HepG2 (cell line): Measurements from ENCODE around the gene ERMP1. TPM values are rescaled to one million over a fixed set of nuclear protein-coding genes. Genes with fewer than 3 reads are reported as not detected.
A peak's percentile ranks its signal among the peaks of the same experiment; 100 is the strongest.

Experiments used
- ATAC-seq: fragments of 200-7000 bp; cut with Tn5 transposase; 3 replicates; pipeline ENCODE4 v1.9.1; 2020; ENCODE audit warnings: mild to moderate bottlenecking, moderate library complexity
- BruUV-seq: library from RNA; stranded (reverse); fragments of 400-500 nt; replicated peaks from 2 replicates; lab custom pipeline; 2021; lab: Mats Ljungman, UMichigan
- CTCF ChIA-PET: fragments of 300-600 bp; formaldehyde crosslinking; extraction: SDS; loops from one replicate; lab custom pipeline; 2021; ENCODE audit warnings: low total read pairs, inconsistent platforms, low intra/inter-chr PET ratio; lab: Yijun Ruan, JAX
- POLR2A ChIA-PET: fragments of 350-600 bp; sonication (Branson Sonifier 250); formaldehyde crosslinking; loops from one replicate; lab custom pipeline; 2020; ENCODE audit warnings: antibody characterized with exemption, inconsistent platforms; lab: Yijun Ruan, JAX
- DNase-seq: peaks from one replicate; pipeline ENCODE4 v3.0.0-alpha.2; 2015; ENCODE audit warnings: low spot score
- FAIRE-seq: peaks from 3 replicates; lab custom pipeline; 2011; peaks lifted over from hg19 to GRCh38; lab: Jason Lieb, UNC
- H2AFZ ChIP-seq: one replicate; pipeline ENCODE4 v1.6.1; 2011; ENCODE audit warnings: low read length, inconsistent platforms
- H3K27ac ChIP-seq: fragments of 300-600 bp; 3 replicates; pipeline ENCODE4 v1.8.0; 2011; ENCODE audit warnings: mixed run types, mild to moderate bottlenecking, mixed read lengths, low read length, inconsistent platforms; ENCODE audit not compliant: insufficient read depth; ENCODE audit errors: extremely low read length
- H3K27me3 ChIP-seq, 2 experiments: fragments of 200-600 bp in 1 of 2; 2 replicates in 1 of 2; 3 replicates in 1 of 2; pipeline versions ENCODE4 v1.6.0 to v1.8.0; 2011; ENCODE audit warnings: low read length in 2 of 2, mild to moderate bottlenecking in 2 of 2, moderate library complexity in 2 of 2, inconsistent platforms in 1 of 2; ENCODE audit not compliant: insufficient read depth in 2 of 2, control insufficient read depth in 1 of 2
- H3K36me3 ChIP-seq, 2 experiments: fragments of 200-600 bp in 1 of 2; replicated peaks in 1 of 2; 2 replicates in 1 of 2; 3 replicates in 1 of 2; pipeline versions ENCODE4 v1.5.1 to v1.8.0; 2011; ENCODE audit warnings: low read length in 2 of 2, inconsistent platforms in 1 of 2; ENCODE audit not compliant: insufficient read depth in 2 of 2, control insufficient read depth in 1 of 2
- H3K4me1 ChIP-seq: 2 replicates; pipeline ENCODE4 v1.5.1; 2012; ENCODE audit warnings: low read length, inconsistent platforms; ENCODE audit not compliant: insufficient read depth
- H3K4me2 ChIP-seq: 2 replicates; pipeline ENCODE4 v1.6.0; 2011; ENCODE audit warnings: low read depth, low read length, inconsistent platforms
- H3K4me3 ChIP-seq, 3 experiments: fragments of 200-600 bp in 1 of 3; sonication (generic), shearing (Covaris generic) in 1 of 3; replicated peaks in 1 of 3; 2 replicates each; pipeline ENCODE4 v1.5.1; 2011 to 2016; ENCODE audit warnings: low read length in 3 of 3, inconsistent platforms in 2 of 3, low read depth in 2 of 3, mild to moderate bottlenecking in 2 of 3, control low read depth in 1 of 3, mixed read lengths in 1 of 3; ENCODE audit not compliant: insufficient read depth in 1 of 3
- H3K79me2 ChIP-seq: one replicate; pipeline ENCODE4 v1.6.1; 2011; ENCODE audit warnings: low read length, inconsistent platforms; ENCODE audit not compliant: insufficient read depth
- H3K9ac ChIP-seq: 2 replicates; pipeline ENCODE4 v1.6.0; 2011; ENCODE audit warnings: mild to moderate bottlenecking, low read depth, low read length, inconsistent platforms; ENCODE audit not compliant: insufficient read depth
- H3K9me3 ChIP-seq: 2 replicates; pipeline ENCODE4 v1.5.1; 2012; ENCODE audit warnings: mild to moderate bottlenecking, low read length
- H4K20me1 ChIP-seq: 2 replicates; pipeline ENCODE4 v1.6.0; 2011; ENCODE audit warnings: inconsistent platforms, mild to moderate bottlenecking, low read length, moderate library complexity; ENCODE audit not compliant: insufficient read depth
- BRCA1 ChIP-seq: sonication (generic); formaldehyde crosslinking; IDR thresholded peaks from 2 replicates; pipeline ENCODE4 v1.4.0; 2020; ENCODE audit warnings: missing genetic modification reagents
- HNRNPK ChIP-seq: fragments of 200-400 bp; formaldehyde crosslinking; IDR thresholded peaks from 2 replicates; pipeline ENCODE4 v1.6.1; 2018; ENCODE audit warnings: low read length, low read depth, moderate library complexity, mild to moderate bottlenecking; ENCODE audit not compliant: poor library complexity, severe bottlenecking
- IKZF4 ChIP-seq: sonication (generic); formaldehyde crosslinking; IDR thresholded peaks from 2 replicates; pipeline ENCODE4 v1.5.1; 2020; ENCODE audit warnings: borderline replicate concordance, mild to moderate bottlenecking, low read depth, missing genetic modification reagents; ENCODE audit errors: not compliant biosample characterization
- KLF9 ChIP-seq: IDR thresholded peaks from 2 replicates; pipeline ENCODE4 v1.6.1; 2016; ENCODE audit warnings: low read depth
- RBAK ChIP-seq: sonication (generic); formaldehyde crosslinking; IDR thresholded peaks from 2 replicates; pipeline ENCODE4 v1.5.1; 2020; ENCODE audit warnings: mild to moderate bottlenecking, missing genetic modification reagents
- ZNF3 ChIP-seq: IDR thresholded peaks from 2 replicates; pipeline ENCODE4 v1.7.0; 2017; ENCODE audit warnings: inconsistent platforms
- ZNF572 ChIP-seq: sonication (generic); formaldehyde crosslinking; IDR thresholded peaks from 2 replicates; pipeline ENCODE4 v1.5.1; 2020; ENCODE audit warnings: mild to moderate bottlenecking, missing genetic modification reagents
- ZNF674 ChIP-seq: sonication (generic); formaldehyde crosslinking; IDR thresholded peaks from 2 replicates; pipeline ENCODE4 v1.5.0; 2020; ENCODE audit warnings: low read depth, mild to moderate bottlenecking, missing genetic modification reagents
- WGBS: methylation state at CpG from one replicate; pipeline ENCODE4 v1.1.6; 2017; ENCODE audit warnings: low lambda C conversion rate; 5-methylcytosine and 5-hydroxymethylcytosine counted together
- in situ Hi-C: cut with HindIII; loops from 2 replicates; pipeline ENCODE4 v1.10.0; 2017; ENCODE audit warnings: low pct_unique_long_range_greater_than_20kb; ENCODE audit not compliant: extremely low pct_ligation_motif_present
- intact Hi-C: fragments of 100-400 bp; cut with micrococcal nuclease; formaldehyde crosslinking; loops from one replicate; pipeline ENCODE4 v1.10.0; 2022; ENCODE audit not compliant: unreplicated experiment
- polyA plus RNA-seq, 8 experiments: library from polyadenylated mRNA; depleted of rRNA in 3 of 8; stranded (reverse) in 7 of 8; unstranded in 1 of 8; fragments of >200 nt; fragmentation: Illumina TruSeq in 4 of 8; extraction: Trizol in 4 of 8; gene quantifications; 2 replicates each; pipeline versions ENCODE4 v1.2.1 to v1.2.3, GENCODE V29; 2011 to 2016; ENCODE audit warnings: low read depth in 4 of 8, missing spikeins in 1 of 8, mixed read lengths in 1 of 8; ENCODE audit not compliant: insufficient read depth in 1 of 8
- total RNA-seq, 5 experiments: library from RNA; depleted of rRNA; stranded (reverse); fragments of >200 nt; fragmentation: Illumina TruSeq; extraction: Trizol; gene quantifications; 2 replicates each; pipeline ENCODE4 v1.2.3, GENCODE V29; 2016; ENCODE audit warnings: low read depth in 1 of 5

ERMP1 gene
- total and polyA plus RNA-seq, 2 of the 13 experiments (the other 11 are each of a cell fraction or from before 2014, with no cell fraction given): 40.9 to 65.4 TPM

DNA sequence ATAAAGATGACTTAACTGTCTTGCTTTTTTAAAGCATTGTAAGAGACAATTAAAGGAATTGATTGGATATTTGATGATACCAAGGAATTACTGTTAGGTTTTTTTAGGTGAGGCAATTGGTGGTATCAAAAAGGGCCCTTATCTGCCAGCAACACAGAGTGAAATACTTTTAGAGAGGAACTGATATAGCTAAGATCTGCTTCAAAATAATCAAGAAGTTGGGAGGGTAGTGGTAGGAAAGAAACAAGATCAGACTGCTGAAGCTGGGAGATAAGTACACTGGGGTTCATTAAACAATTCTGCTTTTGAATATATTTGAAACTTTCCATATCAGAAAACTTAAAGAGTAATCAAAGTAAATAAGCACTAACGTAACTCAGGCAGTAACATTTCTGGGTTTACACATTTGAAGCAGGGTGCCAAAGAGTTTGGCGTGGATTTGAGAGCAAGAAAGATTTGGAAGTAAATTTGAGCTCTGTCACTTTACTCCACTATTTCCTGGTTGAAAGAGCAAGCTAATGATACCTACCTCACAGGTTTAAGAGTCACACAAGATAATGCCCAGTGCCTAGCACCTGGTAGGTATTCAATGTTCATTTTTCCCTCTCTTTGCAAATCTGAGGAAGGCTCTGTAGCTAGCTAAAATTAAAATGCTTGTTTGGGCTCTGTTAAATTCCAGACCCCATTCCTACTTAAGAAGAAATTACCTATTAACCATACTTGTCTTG is 6.9 kb downstream of the ERMP1 start (continued):
- TF ChIP-seq ZNF572 (CRISPR knock-in tag): no peak
- no peak for TF ChIP-seq IKZF4 (CRISPR knock-in tag)
- no peak for TF ChIP-seq KLF9 (CRISPR knock-in tag)
- TF ChIP-seq, all 625 proteins: peak for 0

DNA sequence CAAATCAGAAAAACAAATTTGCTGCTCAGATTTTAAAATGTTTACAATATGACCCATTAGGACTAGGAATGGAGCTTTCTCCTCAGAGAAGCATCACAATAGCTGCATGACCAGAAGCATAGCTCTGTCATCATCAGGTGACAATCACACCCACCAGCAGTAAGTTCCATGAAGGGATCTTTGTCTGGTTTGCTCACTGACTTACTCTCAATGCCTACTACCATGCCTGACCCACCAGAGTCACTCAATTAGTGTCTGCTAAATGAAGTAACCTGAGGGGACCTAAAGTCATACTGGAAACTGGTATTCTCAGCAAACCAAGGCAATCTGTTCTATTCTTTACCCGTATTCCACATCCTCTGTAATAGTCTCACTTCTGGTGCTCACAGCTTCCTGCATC is 7.7 kb downstream of the ERMP1 start:
- H3K27ac ChIP-seq: no peak overlapping the region
- POLR2A ChIA-PET: no interaction called here
- no peak overlapping the region for H2AFZ ChIP-seq
- no peak for ATAC-seq
- H4K20me1 ChIP-seq: no peaks in the 10 kb centered on the region
- no TSS peak for BruUV-seq
- peaks cover 53% of the 10 kb centered on the region for H3K4me1 ChIP-seq
- H3K79me2 ChIP-seq: peaks cover 50% of the 10 kb centered on the region
- intact Hi-C loops (no loop called here), in situ Hi-C loops (no loop called here)
- H3K4me3 ChIP-seq: no peak overlapping the region
- no peaks in the 10 kb centered on the region for H3K27me3 ChIP-seq
- H3K36me3 ChIP-seq: peaks cover 12 to 51% of the 10 kb centered on the region in 2 experiments
- FAIRE-seq: no peak
- TF ChIP-seq HNRNPK (no peak), ZNF3 (CRISPR knock-in tag) (peak; percentile 87), ZNF674 (CRISPR knock-in tag) (no peak), BRCA1 (CRISPR knock-in tag) (no peak), RBAK (peak; percentile 90)
- no peaks in the 10 kb centered on the region for H3K9me3 ChIP-seq
- no peak overlapping the region for H3K4me2 ChIP-seq
- H3K9ac ChIP-seq: no peak overlapping the region
- DNase-seq: no peak
- WGBS: 90% methylated on average over 1 of the region's 1 CpG
- CTCF ChIA-PET: no interaction called here
